T47D (cell line): Measurements from ENCODE around the gene ERC2.

ENCODE experiments used
- DNase-seq, 2 experiments: peaks; one replicate each; pipeline versions ENCODE4 v3.0.0 to v3.0.0-alpha.2; 2011 to 2012; ENCODE audit warnings: low read depth in 1 of 2, low spot score in 1 of 2
- JUND ChIP-seq: IDR thresholded peaks from 2 replicates; pipeline ENCODE4 v1.6.1; 2012; ENCODE audit warnings: low read depth
- in situ Hi-C: cut with HindIII; loops from 2 replicates; pipeline ENCODE4 v1.10.0; 2016; ENCODE audit warnings: low sequenced_read_pairs, low pct_unique_long_range_greater_than_20kb

Gene ERC2

GRCh38 chr3:55609230-55609827 lies 858.9 kb downstream of the ERC2 start:
- in situ Hi-C loops = no loop called here
- peak in 1 of 2 experiments; percentile 26 for DNase-seq
- no peak for TF ChIP-seq JUND

- in situ Hi-C loops = no loop called here
- DNase-seq = no peak
- no peak for TF ChIP-seq JUND
Observed at GRCh38 chr3:55608301-55608937, 859.8 kb downstream of the ERC2 start.

GRCh38 chr3:55607844-55608243 lies 860.4 kb downstream of the ERC2 start:
- no peak for DNase-seq
- TF ChIP-seq JUND = no peak
- in situ Hi-C loops = no loop called here

- no peak for TF ChIP-seq JUND
- no peak for DNase-seq
- in situ Hi-C loops = no loop called here
Observed at GRCh38 chr3:55607175-55607574, 861.1 kb downstream of the ERC2 start.

- DNase-seq = no peak
- no peak for TF ChIP-seq JUND
- in situ Hi-C loops = no loop called here
Observed at GRCh38 chr3:55605443-55606236, 862.6 kb downstream of the ERC2 start.

GRCh38 chr3:55604846-55605245 lies 863.4 kb downstream of the ERC2 start:
- no peak for DNase-seq
- in situ Hi-C loops = no loop called here
- TF ChIP-seq JUND = no peak

GRCh38 chr3:55604402-55604801 lies 863.9 kb downstream of the ERC2 start:
- TF ChIP-seq JUND = no peak
- in situ Hi-C loops = no loop called here
- peak in 1 of 2 experiments; percentile 15 for DNase-seq

GRCh38 chr3:55601366-55602080 lies 866.7 kb downstream of the ERC2 start:
- DNase-seq = peak in 1 of 2 experiments; percentile 24
- in situ Hi-C loops = no loop called here
- no peak for TF ChIP-seq JUND

GRCh38 chr3:55598224-55598623 lies 870.0 kb downstream of the ERC2 start:
- no peak for DNase-seq
- no peak for TF ChIP-seq JUND
- in situ Hi-C loops = no loop called here

- in situ Hi-C loops = no loop called here
- no peak for DNase-seq
- no peak for TF ChIP-seq JUND
Observed at GRCh38 chr3:55597641-55598040, 870.6 kb downstream of the ERC2 start.

GRCh38 chr3:55596212-55596611 lies 872.1 kb downstream of the ERC2 start:
- in situ Hi-C loops = no loop called here
- no peak for DNase-seq
- TF ChIP-seq JUND = no peak

GRCh38 chr3:55595420-55595819 lies 872.8 kb downstream of the ERC2 start:
- no peak for TF ChIP-seq JUND
- no peak for DNase-seq
- in situ Hi-C loops = no loop called here
